ENCODE data around the gene NPHP4. TPM values are rescaled to one million over a fixed set of nuclear protein-coding genes. Genes with fewer than 3 reads are reported as not detected.
A peak's percentile ranks its signal among the peaks of the same experiment; 100 is the strongest.

The NPHP4 gene
- polyA plus RNA-seq, 2 of the 4 experiments (the other 2 are of a cell fraction): 2.9 to 5.1 TPM

GRCh38 chr1:5977494-5978444, 14.5 kb downstream of the NPHP4 start:
- FAIRE-seq (no peak), ATAC-seq (peak; percentile 4 to 15; a peak in 3 of 6 replicates), DNase-seq (ENCODE audit: low read depth in 1 of 2, low spot score in 1 of 2) (no peak)
- ChIA-PET CTCF (no interaction called here), POLR2A (no interaction called here)
- H3K9me3 ChIP-seq: no peaks in the 10 kb centered on the region
- H3K4me2 ChIP-seq: no peak overlapping the region
- WGBS (ENCODE audit: missing lambda C conversion rate): 96% methylated on average over 19 of the region's 26 CpGs
- no peak overlapping the region for H3K4me3 ChIP-seq
- TF ChIP-seq FOXS1 (CRISPR knock-in tag; IDR thresholded peaks at IDR 0.05) (no peak), E2F6 (IDR thresholded peaks at IDR 0.05; ENCODE audit: borderline replicate concordance, low read depth) (no peak), CBX8 (IDR thresholded peaks at IDR 0.05) (no peak), HMGXB4 (CRISPR knock-in tag; IDR thresholded peaks at IDR 0.05; ENCODE audit: borderline replicate concordance) (no peak), PBX3 (IDR thresholded peaks at IDR 0.05) (no peak), RFX5 (IDR thresholded peaks at IDR 0.05) (no peak), HEYL (CRISPR knock-in tag; IDR thresholded peaks at IDR 0.05) (no peak), USF2 (IDR thresholded peaks at IDR 0.05) (no peak), FOSB (CRISPR knock-in tag; IDR thresholded peaks at IDR 0.05) (no peak), POLR2AphosphoS2 (conservative IDR thresholded peaks at IDR 0.05; ENCODE audit: low read length) (no peak), HOXB5 (CRISPR knock-in tag; IDR thresholded peaks at IDR 0.05) (no peak), ZC3H11A (IDR thresholded peaks at IDR 0.05) (no peak), CHD2 (IDR thresholded peaks at IDR 0.05; ENCODE audit: low read length, partially characterized antibody) (no peak), GATA3 (IDR thresholded peaks at IDR 0.05; ENCODE audit: borderline replicate concordance) (no peak), ZNF302 (CRISPR knock-in tag; IDR thresholded peaks at IDR 0.05) (no peak), TP53 (CRISPR knock-in tag; IDR thresholded peaks at IDR 0.05) (no peak), EP300 (IDR thresholded peaks at IDR 0.05) (no peak), HES2 (IDR thresholded peaks at IDR 0.05) (no peak), REST (IDR thresholded peaks at IDR 0.05) (no peak), HDAC2 (IDR thresholded peaks at IDR 0.05) (no peak)
- H3K4me1 ChIP-seq: peaks cover 8% of the 10 kb centered on the region; the same call in 2 of the 3 replicates
- no peak overlapping the region for H3K27ac ChIP-seq
